GM12892 (cell line): Measurements from ENCODE around the gene CRTC2.
"Not testable (repeated sequence)": the region's sequence is repeated elsewhere in the genome, so short reads cannot be mapped to it uniquely, and the experiment has no call there.

ENCODE experiments used
- POLR2A ChIP-seq: IDR thresholded peaks from 2 replicates; pipeline ENCODE4 v1.6.1; 2011; ENCODE audit warnings: low read depth, low read length, control low read depth
- POLR2AphosphoS5 ChIP-seq: IDR thresholded peaks from 2 replicates; pipeline ENCODE4 v1.6.1; 2011; ENCODE audit warnings: low read depth, low read length, control low read depth
- TAF1 ChIP-seq: IDR thresholded peaks from 2 replicates; pipeline ENCODE4 v1.6.1; 2011; ENCODE audit warnings: low read depth, mild to moderate bottlenecking, control low read depth, low read length, borderline replicate concordance

DNA sequence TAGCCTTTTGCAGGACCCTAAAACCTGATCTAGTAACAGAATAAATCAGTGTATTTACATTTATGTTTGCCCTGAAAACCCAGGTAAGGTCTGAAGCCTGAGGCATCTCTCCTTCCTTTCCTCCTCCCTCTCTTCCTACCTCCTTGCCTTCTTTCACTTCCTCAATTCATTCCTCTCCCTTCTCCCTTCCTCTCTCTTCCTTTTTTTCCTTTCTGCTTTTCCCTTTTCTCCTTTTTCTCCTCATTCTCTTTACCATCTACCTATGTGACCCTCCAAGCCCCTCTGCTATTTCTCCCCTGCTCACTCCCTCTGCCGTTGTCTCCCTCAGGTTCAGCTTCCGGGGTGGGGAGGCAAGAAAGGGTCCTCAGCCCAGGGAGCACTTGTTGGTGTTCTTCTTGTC is 23.3 kb upstream of the CRTC2 start:
- not testable (repeated sequence) for TF ChIP-seq TAF1, POLR2AphosphoS5, POLR2A
